Stomach (tissue), 9 donors: ENCODE measurements around the gene SNW1. TPM values are rescaled to one million over a fixed set of nuclear protein-coding genes. Genes with fewer than 3 reads are reported as not detected.
A peak's percentile ranks its signal among the peaks of the same experiment; 100 is the strongest.

Experiments used
- DNase-seq, 2 donors: peaks; one replicate each; pipeline versions ENCODE4 v3.0.0 to v3.0.0-alpha.2; 2013 to 2019
- H3K27ac ChIP-seq, 5 donors: fragments of 200-600 bp in 4 of 5; sonication (generic) in 4 of 5; one replicate each; pipeline ENCODE4 v1.5.1; 2013 to 2019; ENCODE audit warnings: mild to moderate bottlenecking in 1 of 5, moderate library complexity in 1 of 5
- H3K27me3 ChIP-seq, 3 donors: fragments of 200-600 bp; sonication (generic); one replicate each; pipeline ENCODE4 v1.5.1; 2017 to 2019; ENCODE audit warnings: mixed run types in 1 of 3
- H3K36me3 ChIP-seq, 4 donors: fragments of 200-600 bp; sonication (generic); 1 replicate in 3 of 4; 2 replicates in 1 of 4; pipeline ENCODE4 v1.5.1; 2016 to 2019
- H3K4me1 ChIP-seq, 4 donors: fragments of 200-600 bp; sonication (generic); one replicate each; pipeline ENCODE4 v1.5.1; 2016 to 2019
- H3K4me3 ChIP-seq, 4 donors: fragments of 200-600 bp; sonication (generic) in 3 of 4; one replicate each; pipeline ENCODE4 v1.5.1; 2016 to 2019; ENCODE audit warnings: mild to moderate bottlenecking in 1 of 4
- H3K9me3 ChIP-seq, 4 donors: fragments of 200-600 bp; sonication (generic); one replicate each; pipeline ENCODE4 v1.5.1; 2016 to 2019
- CTCF ChIP-seq, 7 experiments: fragments of 450-650 bp in 4 of 7; fragments of 200-600 bp in 3 of 7; sonication (generic) in 3 of 7; IDR thresholded peaks; one replicate each; pipeline ENCODE4 v1.5.1; 2016 to 2019; ENCODE audit warnings: antibody characterized with exemption in 7 of 7, control low read depth in 2 of 7, mild to moderate bottlenecking in 1 of 7
- EP300 ChIP-seq: sonication (generic); formaldehyde crosslinking; IDR thresholded peaks from one replicate; pipeline ENCODE4 v1.6.1; 2017; ENCODE audit warnings: antibody characterized with exemption
- POLR2A ChIP-seq, 4 donors: fragments of 450-650 bp; IDR thresholded peaks; one replicate each; pipeline ENCODE4 v1.6.1; 2016; ENCODE audit warnings: antibody characterized with exemption in 4 of 4, control low read depth in 2 of 4, mild to moderate bottlenecking in 1 of 4, moderate library complexity in 1 of 4
- POLR2AphosphoS5 ChIP-seq, 3 donors: sonication (generic); formaldehyde crosslinking; IDR thresholded peaks; one replicate each; pipeline ENCODE4 v1.6.1; 2016; ENCODE audit warnings: antibody characterized with exemption in 3 of 3
- WGBS, 5 donors: extraction: QIAGEN DNeasy Blood & Tissue Kit in 3 of 5; methylation state at CpG; one replicate each; pipeline versions ENCODE4 v1.1.5 to v1.1.7; 2013 to 2018; 5-methylcytosine and 5-hydroxymethylcytosine counted together
- intact Hi-C: fragments of 100-400 bp; cut with DNase I; formaldehyde crosslinking; loops from one replicate; pipeline ENCODE4 v1.15.1; 2023; ENCODE audit warnings: low total_unique reads
- polyA plus RNA-seq, 3 donors: library from polyadenylated mRNA; stranded (reverse); fragments of 200-250 nt; gene quantifications; one replicate each; pipeline ENCODE4 v1.2.3, GENCODE V29; 2013
- total RNA-seq, 5 donors: library from RNA; depleted of rRNA; stranded (reverse); fragments of >200 nt; gene quantifications; one replicate each; pipeline versions ENCODE4 v1.1.0 to v1.2.3, GENCODE V29; 2014 to 2016
- donor health status: healthy with polysubstance abuse.
- donor health status: Bipolar disorder and iron deficiency.
- donor health status: healthy.

The SNW1 gene
- total and polyA plus RNA-seq, 8 donors = 8.2 to 152 (median 41.5) TPM

GRCh38 chr14:77707355-77707723 is 53.6 kb downstream of the SNW1 start:
- Histone ChIP-seq H3K27me3 (no peaks in the 10 kb centered on the region), H3K27ac (peak overlapping the region; percentile 62 to 86 (median 82)), H3K36me3 (peaks cover 34 to 54% (median 53%) of the 10 kb centered on the region in 4 donors), H3K9me3 (no peaks in the 10 kb centered on the region), H3K4me1 (peaks cover 28 to 53% (median 38%) of the 10 kb centered on the region in 4 donors), H3K4me3 (peak overlapping the region; percentile 89 to 100 (median 96))
- peak in 1 of 2 donors; percentile 60 for DNase-seq
- no peak for TF ChIP-seq POLR2AphosphoS5 (IDR thresholded peaks at IDR 0.05)
- peak in 1 of 7 experiments; percentile 19 for TF ChIP-seq CTCF (IDR thresholded peaks at IDR 0.05)
- WGBS, 5 donors = 0 to 2% (median 0%) methylated on average over 13 to 14 of the region's 14 CpGs
- intact Hi-C loops = no loop called here

GRCh38 chr14:77691259-77691658 is 69.7 kb downstream of the SNW1 start:
- Histone ChIP-seq H3K4me1 (no peaks in the 10 kb centered on the region), H3K27me3 (no peaks in the 10 kb centered on the region), H3K27ac (no peak overlapping the region), H3K36me3 (peaks cover 13 to 90% (median 86%) of the 10 kb centered on the region in 4 donors), H3K9me3 (no peaks in the 10 kb centered on the region), H3K4me3 (no peak overlapping the region)
- DNase-seq = peak in 1 of 2 donors; percentile 46
- intact Hi-C loops = no loop called here
- WGBS, 5 donors = 84 to 94% (median 92%) methylated on average over 2 of the region's 2 CpGs
- no peak for TF ChIP-seq POLR2A (IDR thresholded peaks at IDR 0.05)
- no peak for TF ChIP-seq EP300

- no peak overlapping the region for H3K4me3 ChIP-seq
- no peaks in the 10 kb centered on the region for H3K27me3 ChIP-seq
- no peaks in the 10 kb centered on the region for H3K9me3 ChIP-seq
- peak in 1 of 2 donors; percentile 17 for DNase-seq
- WGBS, 5 donors = 2 to 16% (median 13%) methylated on average over 1 of the region's 1 CpG
- peaks cover 15 to 28% (median 19%) of the 10 kb centered on the region in 4 donors for H3K4me1 ChIP-seq
- TF ChIP-seq CTCF (IDR thresholded peaks at IDR 0.05) = no peak
- TF ChIP-seq POLR2A (IDR thresholded peaks at IDR 0.05) = no peak
- no peak for TF ChIP-seq POLR2AphosphoS5 (IDR thresholded peaks at IDR 0.05)
- no peak for TF ChIP-seq EP300
- peaks cover 6 to 70% (median 57%) of the 10 kb centered on the region in 4 donors for H3K36me3 ChIP-seq
- peak overlapping the region in 4 of 5 donors; percentile 60 to 85 (median 68) for H3K27ac ChIP-seq
- intact Hi-C loops = no loop called here
Measured at GRCh38 chr14:77682158-77682553, 78.8 kb downstream of the SNW1 start.

GRCh38 chr14:77681196-77682157 is 79.5 kb downstream of the SNW1 start:
- H3K9me3 ChIP-seq = no peaks in the 10 kb centered on the region
- H3K4me1 ChIP-seq = peaks cover 15 to 28% (median 19%) of the 10 kb centered on the region in 4 donors
- H3K36me3 ChIP-seq = peaks cover 6 to 66% (median 53%) of the 10 kb centered on the region in 4 donors
- 58 to 64% (median 62%) methylated on average over 7 of the region's 7 CpGs for WGBS, 5 donors
- H3K27ac ChIP-seq = peak overlapping the region; percentile 60 to 85 (median 72)
- peak; percentile 42 to 64 for DNase-seq
- no peaks in the 10 kb centered on the region for H3K27me3 ChIP-seq
- intact Hi-C loops = no loop called here
- no peak for TF ChIP-seq CTCF (IDR thresholded peaks at IDR 0.05)
- TF ChIP-seq POLR2AphosphoS5 (IDR thresholded peaks at IDR 0.05) = peak in 2 of 3 donors; percentile 31 to 38
- H3K4me3 ChIP-seq = no peak overlapping the region
